WTC11 (cell line): ENCODE measurements around the gene MAP3K12.

Source experiments
- CTCF ChIP-seq: fragments of 200-600 bp; IDR thresholded peaks from 2 replicates; pipeline ENCODE4 v1.8.0; 2022; ENCODE audit warnings: antibody characterized with exemption
- E2F1 ChIP-seq: sonication (generic); formaldehyde crosslinking; IDR thresholded peaks from 2 replicates; pipeline ENCODE4 v1.8.0; 2022; ENCODE audit warnings: mild to moderate bottlenecking, missing genetic modification reagents
- HMGXB4 ChIP-seq: sonication (generic); formaldehyde crosslinking; IDR thresholded peaks from 2 replicates; pipeline ENCODE4 v1.8.1; 2023; ENCODE audit warnings: mild to moderate bottlenecking, moderate library complexity, missing genetic modification reagents
- TCF7 ChIP-seq: sonication (generic); formaldehyde crosslinking; IDR thresholded peaks from 2 replicates; pipeline ENCODE4 v1.8.0; 2022; ENCODE audit warnings: mild to moderate bottlenecking, low read depth, missing genetic modification reagents, moderate library complexity
- ZNF512 ChIP-seq: sonication (generic); formaldehyde crosslinking; IDR thresholded peaks from 2 replicates; pipeline ENCODE4 v1.8.1; 2022; ENCODE audit warnings: missing genetic modification reagents, borderline replicate concordance

GRCh38 chr12:53464685-53465418 is 34.4 kb downstream of the MAP3K12 start:
- no peak for TF ChIP-seq ZNF512 (CRISPR knock-in tag)
- no peak for TF ChIP-seq TCF7 (CRISPR knock-in tag)
- no peak for TF ChIP-seq E2F1
- TF ChIP-seq HMGXB4 (CRISPR knock-in tag), result no peak
- no peak for TF ChIP-seq CTCF
